ENCODE measurements around the gene SF3B1.

DNA sequence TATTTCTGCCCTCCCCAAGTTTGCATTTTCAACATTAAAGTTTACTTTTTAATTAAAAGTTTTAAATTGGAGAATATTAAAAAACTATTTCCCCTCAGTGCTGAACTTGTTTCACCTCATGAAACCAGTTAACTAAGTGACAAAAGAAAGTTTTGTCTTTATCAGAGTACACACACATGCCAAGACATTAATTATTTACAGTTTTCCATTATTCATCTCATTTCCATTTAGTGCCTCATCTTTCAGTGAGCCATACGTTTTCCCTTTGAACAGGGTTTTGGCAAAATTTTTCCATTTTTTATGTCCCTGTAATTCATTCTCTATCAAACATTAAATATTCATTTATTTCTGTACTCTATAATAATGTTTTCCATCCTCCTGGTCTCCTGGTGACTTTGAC is 53.2 kb downstream of the SF3B1 start:
- TF ChIP-seq, protein P1, sequence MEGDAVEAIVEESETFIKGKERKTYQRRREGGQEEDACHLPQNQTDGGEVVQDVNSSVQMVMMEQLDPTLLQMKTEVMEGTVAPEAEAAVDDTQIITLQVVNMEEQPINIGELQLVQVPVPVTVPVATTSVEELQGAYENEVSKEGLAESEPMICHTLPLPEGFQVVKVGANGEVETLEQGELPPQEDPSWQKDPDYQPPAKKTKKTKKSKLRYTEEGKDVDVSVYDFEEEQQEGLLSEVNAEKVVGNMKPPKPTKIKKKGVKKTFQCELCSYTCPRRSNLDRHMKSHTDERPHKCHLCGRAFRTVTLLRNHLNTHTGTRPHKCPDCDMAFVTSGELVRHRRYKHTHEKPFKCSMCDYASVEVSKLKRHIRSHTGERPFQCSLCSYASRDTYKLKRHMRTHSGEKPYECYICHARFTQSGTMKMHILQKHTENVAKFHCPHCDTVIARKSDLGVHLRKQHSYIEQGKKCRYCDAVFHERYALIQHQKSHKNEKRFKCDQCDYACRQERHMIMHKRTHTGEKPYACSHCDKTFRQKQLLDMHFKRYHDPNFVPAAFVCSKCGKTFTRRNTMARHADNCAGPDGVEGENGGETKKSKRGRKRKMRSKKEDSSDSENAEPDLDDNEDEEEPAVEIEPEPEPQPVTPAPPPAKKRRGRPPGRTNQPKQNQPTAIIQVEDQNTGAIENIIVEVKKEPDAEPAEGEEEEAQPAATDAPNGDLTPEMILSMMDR (IDR thresholded peaks at IDR 0.05): no peak
- no peak for TF ChIP-seq POLR2AphosphoS5 (IDR thresholded peaks at IDR 0.05; ENCODE audit: insufficient read depth in 1 of 2, low read depth in 1 of 2)
- no peak for TF ChIP-seq POLR2A (IDR thresholded peaks at IDR 0.05)

Measured in vagina (tissue), 2 donors.